Measurements from ENCODE around the gene GJD3. TPM values are rescaled to one million over a fixed set of nuclear protein-coding genes. Genes with fewer than 3 reads are reported as not detected.

Gene GJD3
- total RNA-seq, 1 experiment from 2014 or later: not detected

DNA sequence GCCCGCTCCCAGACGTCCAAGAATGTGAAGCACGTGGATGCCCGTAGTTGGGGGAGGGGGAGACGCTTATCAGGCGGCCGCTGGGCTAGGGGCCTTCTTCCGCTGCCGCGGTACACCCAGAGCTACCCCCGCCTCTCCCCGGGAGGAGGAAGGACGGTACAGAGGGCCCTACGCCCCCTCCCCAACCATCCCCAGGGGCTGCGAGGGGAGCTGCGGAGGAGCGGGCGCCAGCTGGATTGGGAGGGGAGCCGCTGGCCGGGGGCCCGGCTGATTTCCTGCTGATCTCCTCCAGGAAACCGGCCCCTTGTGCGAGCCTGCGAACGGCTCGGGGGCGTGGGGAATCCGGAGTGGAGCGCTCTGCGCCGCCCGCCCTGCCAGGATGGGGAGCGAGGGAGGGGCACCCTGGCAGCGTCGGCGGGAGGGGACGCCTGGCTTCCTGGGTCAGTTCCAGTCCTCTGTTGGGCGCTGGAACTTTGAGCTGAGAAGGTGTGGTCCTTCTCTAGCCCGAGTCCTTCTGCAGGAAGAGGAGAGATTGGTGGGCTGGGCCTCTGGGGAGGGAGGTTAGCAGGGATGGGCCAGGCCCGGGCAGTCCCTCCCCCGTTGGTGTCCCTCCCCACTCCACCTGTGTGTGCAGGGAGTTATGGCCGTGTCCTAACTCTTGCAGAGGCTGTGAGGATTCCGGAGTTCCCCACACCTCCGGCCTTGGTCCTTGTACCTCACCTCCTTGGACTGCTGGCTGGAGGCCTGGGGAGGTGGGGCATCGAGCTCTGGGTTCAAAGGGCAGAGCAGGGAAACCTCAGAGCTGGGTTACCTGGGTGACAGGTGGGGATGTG lies 19.2 kb downstream of the GJD3 start:
- no peaks in the 10 kb centered on the region for H3K27me3 Mint-ChIP-seq (ENCODE audit: insufficient read depth, unreplicated experiment)
- TF ChIP-seq, protein P1, sequence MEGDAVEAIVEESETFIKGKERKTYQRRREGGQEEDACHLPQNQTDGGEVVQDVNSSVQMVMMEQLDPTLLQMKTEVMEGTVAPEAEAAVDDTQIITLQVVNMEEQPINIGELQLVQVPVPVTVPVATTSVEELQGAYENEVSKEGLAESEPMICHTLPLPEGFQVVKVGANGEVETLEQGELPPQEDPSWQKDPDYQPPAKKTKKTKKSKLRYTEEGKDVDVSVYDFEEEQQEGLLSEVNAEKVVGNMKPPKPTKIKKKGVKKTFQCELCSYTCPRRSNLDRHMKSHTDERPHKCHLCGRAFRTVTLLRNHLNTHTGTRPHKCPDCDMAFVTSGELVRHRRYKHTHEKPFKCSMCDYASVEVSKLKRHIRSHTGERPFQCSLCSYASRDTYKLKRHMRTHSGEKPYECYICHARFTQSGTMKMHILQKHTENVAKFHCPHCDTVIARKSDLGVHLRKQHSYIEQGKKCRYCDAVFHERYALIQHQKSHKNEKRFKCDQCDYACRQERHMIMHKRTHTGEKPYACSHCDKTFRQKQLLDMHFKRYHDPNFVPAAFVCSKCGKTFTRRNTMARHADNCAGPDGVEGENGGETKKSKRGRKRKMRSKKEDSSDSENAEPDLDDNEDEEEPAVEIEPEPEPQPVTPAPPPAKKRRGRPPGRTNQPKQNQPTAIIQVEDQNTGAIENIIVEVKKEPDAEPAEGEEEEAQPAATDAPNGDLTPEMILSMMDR (IDR thresholded peaks at IDR 0.05; ENCODE audit: unreplicated experiment): no peak
- ChIA-PET POLR2A (interaction anchor here (0.6 to 1.5 kb wide), 7 partner anchors 9 to 151 kb away, joined by 3 to 4 read pairs (median 3); partner anchors contain the start of gene TOP2A), CTCF (interaction anchor here (0.6 to 1.6 kb wide), 5 partner anchors 13 to 43 kb away, joined by 3 to 5 read pairs (median 3); no protein-coding TSS in a partner anchor)
- no peaks in the 10 kb centered on the region for H3K9me3 Mint-ChIP-seq (ENCODE audit: unreplicated experiment)
- no TSS peak for BruUV-seq (replicated peaks)
- intact Hi-C loops (cut with micrococcal nuclease): no loop called here
- H3K4me3 Mint-ChIP-seq (ENCODE audit: unreplicated experiment): peak overlapping the region; percentile 61
- peaks cover 53% of the 10 kb centered on the region for H3K4me1 Mint-ChIP-seq (ENCODE audit: insufficient read depth, unreplicated experiment)
- H3K36me3 Mint-ChIP-seq (ENCODE audit: insufficient read depth, unreplicated experiment): no peaks in the 10 kb centered on the region
- no peak overlapping the region for H3K27ac Mint-ChIP-seq (ENCODE audit: low read depth, unreplicated experiment)
- peak; percentile 70 for DNase-seq (ENCODE audit: unreplicated experiment)

DNA sequence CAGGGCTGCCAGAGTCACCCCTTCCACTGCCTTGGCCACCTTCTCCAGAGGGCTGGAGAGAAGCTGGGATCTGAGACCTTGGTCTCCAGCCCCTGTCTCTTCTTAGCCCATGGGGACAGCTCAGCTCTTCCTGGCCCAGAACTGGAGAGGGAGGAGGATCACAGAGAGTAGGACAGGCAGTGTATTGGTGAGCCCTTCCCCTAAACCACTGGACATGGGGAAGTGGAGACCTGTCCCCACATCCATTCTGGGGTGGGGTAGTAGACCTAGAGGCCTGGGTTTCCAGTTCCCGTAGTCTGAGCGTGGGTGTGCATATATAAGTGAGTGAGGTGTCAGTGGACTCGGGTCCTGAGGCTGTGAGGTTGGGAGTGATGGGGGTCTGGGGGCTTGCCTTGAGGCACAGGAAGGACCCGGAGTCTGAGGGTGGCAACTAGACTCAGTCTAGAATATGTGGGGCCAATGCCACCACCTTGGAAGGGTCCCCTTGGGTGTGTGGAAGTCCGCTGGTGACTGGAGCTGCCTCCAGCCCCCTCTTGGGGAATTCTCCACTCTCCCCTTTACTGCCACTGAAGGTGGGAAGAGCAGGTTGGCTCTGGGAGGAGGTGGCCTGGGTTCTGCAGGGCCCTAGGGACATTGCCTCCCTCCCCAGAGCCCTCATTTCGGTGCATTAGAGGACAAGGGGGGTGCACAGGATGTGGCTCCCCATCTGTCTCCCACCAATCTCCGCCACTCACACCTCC lies 19.9 kb downstream of the GJD3 start:
- H3K27me3 Mint-ChIP-seq (ENCODE audit: insufficient read depth, unreplicated experiment): no peaks in the 10 kb centered on the region
- peak overlapping the region; percentile 61 for H3K4me3 Mint-ChIP-seq (ENCODE audit: unreplicated experiment)
- H3K4me1 Mint-ChIP-seq (ENCODE audit: insufficient read depth, unreplicated experiment): peaks cover 48% of the 10 kb centered on the region
- POLR2A ChIA-PET: interaction anchor here (0.6 to 1.5 kb wide), 5 partner anchors 13 to 281 kb away, joined by 3 to 4 read pairs (median 3); no protein-coding TSS in a partner anchor
- DNase-seq (ENCODE audit: unreplicated experiment): no peak
- peak overlapping the region; percentile 6 for H3K27ac Mint-ChIP-seq (ENCODE audit: low read depth, unreplicated experiment)
- TF ChIP-seq, protein P1 (IDR thresholded peaks at IDR 0.05; ENCODE audit: unreplicated experiment): no peak
- no TSS peak for BruUV-seq (replicated peaks)
- H3K9me3 Mint-ChIP-seq (ENCODE audit: unreplicated experiment): no peaks in the 10 kb centered on the region
- CTCF ChIA-PET: interaction anchor here (0.7 to 1.6 kb wide), 3 partner anchors 27 to 41 kb away, joined by 3 to 7 read pairs (median 5); no protein-coding TSS in a partner anchor
- H3K36me3 Mint-ChIP-seq (ENCODE audit: insufficient read depth, unreplicated experiment): no peaks in the 10 kb centered on the region
- intact Hi-C loops (cut with micrococcal nuclease): no loop called here

DNA sequence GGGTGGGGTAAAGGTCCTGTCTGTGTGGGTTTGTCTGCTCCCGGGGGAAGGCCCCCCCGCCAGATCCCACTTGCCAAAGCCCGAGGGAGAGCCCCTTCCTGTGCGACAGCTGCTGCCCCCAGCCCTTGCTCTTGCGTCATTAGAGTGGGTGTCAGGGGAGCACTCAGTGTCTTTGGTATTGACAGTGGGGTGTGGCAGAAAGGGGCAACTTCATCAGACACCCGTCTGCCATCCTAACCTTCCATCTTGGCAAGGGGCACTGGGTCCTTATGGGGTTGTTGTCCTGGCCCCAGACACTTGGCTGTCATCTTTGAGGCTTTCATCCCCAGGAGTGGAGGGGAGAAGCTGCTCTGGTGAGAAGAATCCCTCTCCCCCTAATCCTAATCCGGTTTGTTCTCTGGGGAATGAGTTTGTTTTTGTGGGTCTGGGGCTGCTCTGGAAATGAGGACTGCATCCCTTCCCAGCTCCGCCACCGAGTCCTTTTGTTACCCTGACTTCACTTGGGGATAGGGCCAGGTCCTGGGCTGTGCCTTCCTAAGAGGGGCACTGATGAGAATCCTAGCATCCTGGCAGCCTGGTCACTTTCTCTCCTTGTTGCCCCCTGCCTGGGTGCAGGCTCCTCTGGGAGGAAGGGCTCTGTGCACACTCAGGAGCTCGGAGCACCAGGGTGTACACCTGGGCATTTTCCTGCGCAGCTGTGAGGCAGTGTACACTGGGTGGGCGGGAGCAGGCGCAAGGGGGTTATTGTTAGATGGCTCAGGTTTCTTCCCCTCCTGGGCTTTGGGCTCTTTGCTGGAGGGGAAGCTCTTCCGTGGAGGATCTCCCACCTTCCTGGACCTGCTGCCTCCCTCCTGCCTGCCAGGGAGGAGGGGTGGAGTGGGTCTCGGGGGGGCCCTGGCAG lies 21.1 kb downstream of the GJD3 start:
- DNase-seq (ENCODE audit: unreplicated experiment): no peak
- H3K27ac Mint-ChIP-seq (ENCODE audit: low read depth, unreplicated experiment): no peak overlapping the region
- TF ChIP-seq, protein P1 (IDR thresholded peaks at IDR 0.05; ENCODE audit: unreplicated experiment): no peak
- H3K4me3 Mint-ChIP-seq (ENCODE audit: unreplicated experiment): peak overlapping the region; percentile 63
- no peaks in the 10 kb centered on the region for H3K9me3 Mint-ChIP-seq (ENCODE audit: unreplicated experiment)
- peaks cover 37% of the 10 kb centered on the region for H3K4me1 Mint-ChIP-seq (ENCODE audit: insufficient read depth, unreplicated experiment)
- intact Hi-C loops (cut with micrococcal nuclease): no loop called here
- no peaks in the 10 kb centered on the region for H3K27me3 Mint-ChIP-seq (ENCODE audit: insufficient read depth, unreplicated experiment)
- POLR2A ChIA-PET: no interaction called here
- BruUV-seq (replicated peaks): no TSS peak
- no peaks in the 10 kb centered on the region for H3K36me3 Mint-ChIP-seq (ENCODE audit: insufficient read depth, unreplicated experiment)
- CTCF ChIA-PET: interaction anchor here (0.7 to 1.6 kb wide), 2 partner anchors 40 to 217 kb away, joined by 4 to 7 read pairs; no protein-coding TSS in a partner anchor

Measured in MCF 10A (cell line).